Spleen (tissue), 7 donors: ENCODE results near the gene SPDYE4.

Source experiments
- POLR2A ChIP-seq, 3 donors: fragments of 450-650 bp; IDR thresholded peaks; one replicate each; pipeline ENCODE4 v1.5.1; 2017; ENCODE audit warnings: antibody characterized with exemption in 3 of 3, mild to moderate bottlenecking in 1 of 3
- POLR2AphosphoS5 ChIP-seq, 3 donors: sonication (generic); formaldehyde crosslinking; IDR thresholded peaks; one replicate each; pipeline ENCODE4 v1.5.1; 2017; ENCODE audit warnings: antibody characterized with exemption in 3 of 3
- TF ChIP-seq, protein P1 (sequence below), 11 experiments: fragments of 200-600 bp in 7 of 11; fragments of 450-650 bp in 4 of 11; sonication (generic) in 4 of 11; IDR thresholded peaks in 8 of 11; conservative IDR thresholded peaks in 3 of 11; 1 replicate in 7 of 11; 2 replicates in 4 of 11; pipeline versions ENCODE4 v1.4.0 to v1.8.0; 2016 to 2021; ENCODE audit warnings: antibody characterized with exemption in 11 of 11, inconsistent platforms in 4 of 11, mild to moderate bottlenecking in 1 of 11
- donor health status: DM: no; HTN: no; CAD: no; lungs with moderate emphysema.
- donor health status: DM: no; HTN: no; CAD: no.
- donor health status: DM: no; HTN: no; CAD: no.

DNA sequence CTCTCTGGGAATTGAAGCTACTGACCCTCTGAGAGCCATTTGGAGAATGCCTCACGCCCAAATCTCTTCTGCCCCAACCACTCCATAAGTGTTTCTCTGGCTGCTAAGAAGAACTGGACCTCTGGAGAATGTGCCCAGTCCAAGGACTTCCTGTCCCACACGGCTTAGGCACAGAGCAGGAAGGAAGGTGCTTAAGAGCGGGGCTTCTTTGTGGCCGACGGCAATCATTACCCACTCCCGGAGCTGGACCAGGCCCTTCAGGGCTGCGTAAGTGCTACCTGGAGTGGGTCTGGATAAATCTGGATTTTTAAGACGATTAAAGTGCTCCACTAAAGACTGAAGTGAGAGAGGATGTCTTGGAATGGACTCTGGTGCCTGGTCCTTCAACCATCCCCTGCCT is 15.5 kb downstream of the SPDYE4 start:
- TF ChIP-seq, protein P1, sequence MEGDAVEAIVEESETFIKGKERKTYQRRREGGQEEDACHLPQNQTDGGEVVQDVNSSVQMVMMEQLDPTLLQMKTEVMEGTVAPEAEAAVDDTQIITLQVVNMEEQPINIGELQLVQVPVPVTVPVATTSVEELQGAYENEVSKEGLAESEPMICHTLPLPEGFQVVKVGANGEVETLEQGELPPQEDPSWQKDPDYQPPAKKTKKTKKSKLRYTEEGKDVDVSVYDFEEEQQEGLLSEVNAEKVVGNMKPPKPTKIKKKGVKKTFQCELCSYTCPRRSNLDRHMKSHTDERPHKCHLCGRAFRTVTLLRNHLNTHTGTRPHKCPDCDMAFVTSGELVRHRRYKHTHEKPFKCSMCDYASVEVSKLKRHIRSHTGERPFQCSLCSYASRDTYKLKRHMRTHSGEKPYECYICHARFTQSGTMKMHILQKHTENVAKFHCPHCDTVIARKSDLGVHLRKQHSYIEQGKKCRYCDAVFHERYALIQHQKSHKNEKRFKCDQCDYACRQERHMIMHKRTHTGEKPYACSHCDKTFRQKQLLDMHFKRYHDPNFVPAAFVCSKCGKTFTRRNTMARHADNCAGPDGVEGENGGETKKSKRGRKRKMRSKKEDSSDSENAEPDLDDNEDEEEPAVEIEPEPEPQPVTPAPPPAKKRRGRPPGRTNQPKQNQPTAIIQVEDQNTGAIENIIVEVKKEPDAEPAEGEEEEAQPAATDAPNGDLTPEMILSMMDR (IDR thresholded peaks at IDR 0.05 in 8 of 11, conservative IDR thresholded peaks at IDR 0.05 in 3 of 11) = no peak
- TF ChIP-seq POLR2AphosphoS5 (IDR thresholded peaks at IDR 0.05) = no peak
- TF ChIP-seq POLR2A (IDR thresholded peaks at IDR 0.05) = no peak
